Stomach (tissue), 4 donors: ENCODE results near the gene USP10.

ENCODE experiments used
- CTCF ChIP-seq, 7 experiments: fragments of 450-650 bp in 4 of 7; fragments of 200-600 bp in 3 of 7; sonication (generic) in 3 of 7; IDR thresholded peaks; one replicate each; pipeline ENCODE4 v1.5.1; 2016 to 2019; ENCODE audit warnings: antibody characterized with exemption in 7 of 7, control low read depth in 2 of 7, mild to moderate bottlenecking in 1 of 7
- POLR2A ChIP-seq, 4 donors: fragments of 450-650 bp; IDR thresholded peaks; one replicate each; pipeline ENCODE4 v1.6.1; 2016; ENCODE audit warnings: antibody characterized with exemption in 4 of 4, control low read depth in 2 of 4, mild to moderate bottlenecking in 1 of 4, moderate library complexity in 1 of 4

GRCh38 chr16:84817613-84818012, 117.8 kb downstream of the USP10 start:
- no peak for TF ChIP-seq POLR2A (IDR thresholded peaks at IDR 0.05)
- TF ChIP-seq CTCF (IDR thresholded peaks at IDR 0.05) = no peak
